Stimulated activated CD8-positive, alpha-beta memory T cell treated with anti-CD3 and anti-CD28 coated beads, Interleukin-7, amount 100 ng/mL, for 4 hours (primary cell): ENCODE measurements around the gene LHX5.

Source experiments
- DNase-seq, 2 donors: peaks; one replicate each; pipeline ENCODE4 v3.0.0-alpha.2; 2020; ENCODE audit warnings: low read depth in 2 of 2

Gene LHX5

GRCh38 chr12:113465808-113466453, 5.7 kb downstream of the LHX5 start:
- no peak for DNase-seq

DNA sequence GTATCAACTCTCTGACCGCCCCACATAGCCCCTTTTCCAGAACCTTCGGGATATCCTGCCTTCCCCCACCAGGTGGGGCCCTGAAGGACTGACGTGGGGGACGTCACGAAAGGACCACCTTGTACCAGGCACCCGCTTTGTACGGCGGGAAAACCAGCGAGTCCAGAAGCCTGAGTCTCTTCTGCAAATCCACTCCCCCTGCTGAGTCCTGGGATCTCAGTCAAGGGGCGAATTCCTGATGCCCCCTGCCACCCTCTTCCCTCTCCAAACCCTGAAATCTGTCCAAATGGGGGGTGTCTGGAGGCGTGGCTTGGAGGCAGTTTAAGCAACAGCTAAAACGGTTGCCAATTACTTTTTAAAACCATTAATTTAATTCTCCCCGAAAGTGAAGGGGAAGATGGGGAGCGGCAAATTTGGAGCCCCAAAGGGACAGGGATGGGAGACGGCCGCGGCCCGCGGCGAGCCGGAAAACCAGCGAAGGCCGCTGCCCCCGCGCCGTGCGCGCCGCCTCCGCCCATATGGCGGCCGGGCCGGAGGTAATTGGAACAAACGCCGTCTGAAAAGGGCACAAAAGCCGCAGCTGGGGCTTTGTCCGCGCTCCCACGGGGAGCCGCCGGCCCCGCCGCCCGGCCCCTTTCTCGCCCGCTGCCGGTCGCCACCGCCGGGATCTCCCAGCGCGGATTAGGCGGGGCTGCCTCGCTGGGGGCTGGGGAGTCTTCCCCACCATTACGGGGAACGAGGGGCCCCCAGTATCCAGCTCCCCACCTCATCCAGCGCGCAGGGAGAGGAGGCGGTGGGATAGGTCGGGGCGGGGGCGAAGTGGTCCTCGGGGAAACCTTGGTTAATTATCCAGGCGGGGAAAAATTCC, 6.6 kb downstream of the LHX5 start:
- DNase-seq: no peak

DNA sequence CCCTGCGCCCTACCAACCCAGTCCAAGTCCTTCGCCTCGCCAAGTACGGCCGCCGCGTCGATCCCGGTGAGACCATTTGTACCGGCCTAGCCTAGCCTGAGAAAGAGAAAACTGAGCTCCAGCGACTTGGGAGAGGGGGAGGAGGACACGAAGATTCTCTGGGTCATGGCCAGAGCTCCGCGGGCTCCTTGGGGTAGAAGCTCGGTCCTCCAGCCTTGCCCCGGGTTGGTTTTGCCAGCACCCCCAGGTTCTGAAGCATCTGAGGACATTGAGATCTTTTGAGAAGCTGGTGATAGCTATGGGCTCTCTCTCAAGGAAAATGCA, 7.3 kb downstream of the LHX5 start:
- no peak for DNase-seq

DNA sequence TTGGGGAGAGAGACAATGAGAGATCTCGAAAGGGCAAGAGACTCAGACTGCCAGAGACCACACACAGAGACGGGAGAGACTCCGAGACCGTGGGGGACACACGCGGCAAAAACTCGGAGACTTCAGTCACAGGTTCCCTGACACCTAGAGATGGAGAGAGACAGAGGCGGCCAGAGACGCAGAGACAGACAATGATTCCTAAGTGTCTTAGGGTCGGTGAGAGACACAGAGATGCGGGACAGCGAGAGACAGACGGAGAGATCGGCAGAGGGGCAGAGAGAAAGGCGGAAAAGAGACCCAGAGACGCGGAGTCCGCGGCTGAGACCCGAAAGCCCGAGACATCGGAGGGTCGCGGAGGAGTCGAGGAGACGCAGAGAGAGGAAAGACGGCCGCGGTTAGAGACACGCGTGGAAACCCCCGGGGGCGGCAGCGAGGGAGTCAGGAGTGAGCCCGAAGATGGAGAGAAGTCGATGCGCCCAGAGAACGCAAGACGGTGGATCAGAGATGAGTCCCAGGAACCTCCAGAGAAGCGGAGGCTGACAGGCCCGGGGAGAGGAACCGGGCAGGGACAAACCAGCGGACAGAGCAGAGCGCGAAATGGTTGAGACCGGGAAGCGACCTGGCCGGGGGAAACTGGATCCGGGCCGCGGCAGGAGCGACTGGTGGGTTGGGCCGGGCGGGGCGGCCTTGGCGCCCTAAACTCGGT, 7.8 kb downstream of the LHX5 start:
- no peak for DNase-seq

DNA sequence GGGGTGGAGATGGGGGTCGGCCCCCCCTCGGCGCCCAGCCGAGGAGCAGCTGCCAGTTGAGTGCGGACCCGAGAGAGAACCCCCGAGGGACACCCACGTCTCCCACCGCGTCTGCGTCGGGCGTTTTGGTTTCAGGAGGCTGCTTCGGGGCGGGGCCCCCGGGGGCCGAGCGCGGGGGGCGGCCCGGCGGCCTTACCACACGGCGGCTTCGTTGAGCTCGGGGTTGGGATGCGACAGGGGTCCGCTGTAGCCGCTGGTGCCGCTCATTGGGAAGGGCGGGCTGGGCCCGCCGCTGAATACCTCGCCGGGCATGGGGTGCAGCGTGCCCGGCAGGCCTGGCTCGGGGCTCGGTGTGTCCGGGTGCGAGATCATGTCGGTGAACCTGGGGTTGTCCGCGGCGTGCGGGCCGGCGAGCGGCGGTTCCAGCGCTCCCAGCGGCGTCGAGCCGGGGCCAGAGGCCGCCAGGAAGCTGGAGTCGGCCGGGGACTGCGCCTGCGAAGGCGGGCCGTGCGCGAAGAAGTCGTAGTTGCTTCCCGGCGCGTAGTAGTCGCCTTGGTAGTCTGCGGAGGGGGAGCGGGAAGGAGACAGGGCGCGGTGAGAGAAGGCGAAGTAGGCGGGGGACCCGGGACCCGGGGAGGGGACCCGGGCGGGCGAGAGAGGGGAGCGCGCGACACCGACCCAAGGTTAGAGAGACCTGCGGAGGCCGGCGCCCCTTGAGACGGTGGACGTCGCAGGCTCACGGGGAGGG, 8.5 kb downstream of the LHX5 start:
- DNase-seq: no peak

- DNase-seq: peak; percentile 12 to 45
These were observed 9.4 kb downstream of the LHX5 start for GRCh38 chr12:113462117-113462774.

DNA sequence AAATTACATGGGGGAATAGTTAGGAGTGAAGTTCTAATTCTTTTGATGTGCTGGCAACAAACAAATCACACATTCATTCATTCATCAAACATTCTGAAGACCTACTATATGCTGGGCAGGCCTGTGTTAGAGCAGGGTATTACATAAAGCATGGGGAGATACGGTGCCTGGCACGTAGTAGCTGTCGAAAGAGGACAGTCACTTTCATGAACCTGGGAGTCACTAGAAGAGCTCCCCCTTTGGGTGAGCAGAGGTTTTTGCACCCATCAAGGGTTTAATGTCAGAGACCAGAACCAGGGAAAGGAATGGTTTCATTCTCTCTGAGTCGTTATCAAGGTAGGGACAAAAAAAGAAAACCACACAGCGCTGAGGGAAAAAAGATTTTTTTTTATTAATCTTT, 10.0 kb downstream of the LHX5 start:
- no peak for DNase-seq

DNA sequence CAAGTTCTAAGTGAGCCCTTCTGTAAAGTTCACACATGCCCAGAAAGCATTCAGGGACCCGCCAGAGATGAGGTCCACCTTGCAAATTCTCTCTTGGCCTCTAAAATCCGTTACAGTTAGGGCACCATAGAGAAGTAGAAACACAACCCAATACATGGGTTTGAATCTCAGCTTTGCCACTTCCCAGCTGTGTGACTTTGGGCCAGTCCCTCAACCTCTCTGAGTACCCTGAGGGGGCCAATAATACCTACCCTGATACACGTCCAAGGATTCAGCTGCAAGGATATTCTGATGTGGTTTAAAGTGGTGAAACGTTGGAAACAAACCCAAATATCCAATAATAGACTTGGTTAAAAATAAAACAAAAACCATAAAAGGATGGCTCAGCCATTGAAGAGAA, 11.7 kb downstream of the LHX5 start:
- DNase-seq: no peak

GRCh38 chr12:113457710-113458109, 14.0 kb downstream of the LHX5 start:
- DNase-seq: no peak

GRCh38 chr12:113457185-113457584, 14.5 kb downstream of the LHX5 start:
- no peak for DNase-seq

DNA sequence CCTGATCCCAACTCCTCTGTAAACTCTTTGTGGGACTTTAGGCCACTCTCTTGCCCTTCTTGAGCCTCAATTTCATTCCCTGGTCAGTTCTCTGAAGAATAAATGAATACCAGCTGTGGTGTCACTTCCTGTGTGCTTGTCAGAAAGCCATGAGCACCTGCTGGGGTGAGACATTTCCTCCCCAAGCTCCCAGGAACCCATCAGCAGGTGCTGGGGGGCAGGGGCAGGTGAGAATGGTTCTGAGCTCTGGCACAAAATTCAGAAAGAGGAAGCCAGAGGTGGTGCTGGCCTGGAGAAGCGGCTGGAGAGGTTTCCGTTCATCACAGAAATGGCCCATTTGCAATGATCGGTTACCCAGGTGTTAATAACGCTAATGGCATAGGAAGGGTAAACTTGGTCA, 14.9 kb downstream of the LHX5 start:
- DNase-seq: no peak

DNA sequence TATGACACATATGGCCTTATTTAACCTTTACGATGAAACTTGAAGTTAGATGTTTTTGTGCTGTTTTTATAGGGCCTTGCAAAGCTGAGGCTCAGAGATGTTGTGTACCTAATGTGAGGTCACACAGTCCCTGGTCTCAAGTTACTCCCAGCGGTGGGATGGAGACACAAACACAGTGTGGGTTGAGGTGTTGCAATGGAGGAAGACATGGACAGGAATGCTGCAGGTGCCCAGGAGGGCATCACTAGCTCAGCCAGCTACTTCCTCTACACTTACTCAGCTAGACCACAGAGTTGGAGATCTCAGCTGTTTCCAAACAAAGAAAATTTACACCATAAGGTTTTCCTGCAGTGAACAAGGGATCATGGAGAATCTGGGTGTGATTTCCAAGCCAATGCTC, 15.5 kb downstream of the LHX5 start:
- DNase-seq: no peak

DNA sequence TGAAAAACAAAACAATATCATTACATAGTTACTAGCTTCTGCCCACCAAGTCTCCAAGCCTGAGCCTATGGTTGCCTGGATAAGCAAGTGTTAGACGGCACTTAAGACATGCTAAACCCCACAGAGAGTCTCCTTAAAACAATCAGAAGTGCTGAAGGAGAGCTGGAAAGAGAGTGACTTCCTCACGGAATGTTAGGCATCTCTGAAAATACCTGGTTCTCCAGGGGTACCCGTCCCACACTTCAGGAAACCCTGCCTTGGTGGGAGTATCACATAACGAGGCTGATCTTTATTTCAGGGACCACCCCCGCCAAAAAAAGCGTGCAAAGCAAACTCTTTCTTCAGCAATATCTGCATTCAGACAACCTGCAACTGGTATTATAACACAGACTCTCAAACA, 18.3 kb downstream of the LHX5 start:
- no peak for DNase-seq

GRCh38 chr12:113452458-113452857, 19.2 kb downstream of the LHX5 start:
- no peak for DNase-seq

- no peak for DNase-seq
These were observed 21.8 kb downstream of the LHX5 start for GRCh38 chr12:113449839-113450238.

GRCh38 chr12:113449299-113449698, 22.4 kb downstream of the LHX5 start:
- DNase-seq: no peak

- no peak for DNase-seq
These were observed 22.8 kb downstream of the LHX5 start for GRCh38 chr12:113448873-113449272.

- no peak for DNase-seq
These were observed 26.0 kb downstream of the LHX5 start for GRCh38 chr12:113445544-113446171.

DNA sequence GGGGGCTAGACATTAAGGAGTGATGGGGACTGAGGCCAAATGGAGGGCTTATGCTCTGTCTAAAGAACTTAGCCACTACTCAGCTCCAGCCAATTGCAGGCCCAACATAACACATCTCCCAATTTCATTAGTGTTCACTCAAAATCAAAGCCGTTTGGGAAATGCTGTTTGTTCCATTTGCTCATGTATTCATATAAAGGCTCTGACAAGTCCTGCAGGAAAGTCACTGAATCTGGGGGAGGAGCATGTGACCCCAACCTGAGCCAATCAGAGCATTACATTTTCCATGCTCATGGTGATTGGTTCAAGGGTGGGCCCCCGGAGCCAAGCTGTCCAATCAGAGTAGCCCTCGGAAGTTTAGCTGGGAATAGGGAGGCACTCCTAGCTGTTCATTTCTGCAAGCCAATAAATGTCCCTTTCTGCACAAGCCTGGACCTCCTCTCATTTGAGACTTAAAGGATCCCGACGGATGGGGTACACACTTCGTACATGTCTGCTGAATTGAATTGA, 28.6 kb downstream of the LHX5 start:
- no peak for DNase-seq

DNA sequence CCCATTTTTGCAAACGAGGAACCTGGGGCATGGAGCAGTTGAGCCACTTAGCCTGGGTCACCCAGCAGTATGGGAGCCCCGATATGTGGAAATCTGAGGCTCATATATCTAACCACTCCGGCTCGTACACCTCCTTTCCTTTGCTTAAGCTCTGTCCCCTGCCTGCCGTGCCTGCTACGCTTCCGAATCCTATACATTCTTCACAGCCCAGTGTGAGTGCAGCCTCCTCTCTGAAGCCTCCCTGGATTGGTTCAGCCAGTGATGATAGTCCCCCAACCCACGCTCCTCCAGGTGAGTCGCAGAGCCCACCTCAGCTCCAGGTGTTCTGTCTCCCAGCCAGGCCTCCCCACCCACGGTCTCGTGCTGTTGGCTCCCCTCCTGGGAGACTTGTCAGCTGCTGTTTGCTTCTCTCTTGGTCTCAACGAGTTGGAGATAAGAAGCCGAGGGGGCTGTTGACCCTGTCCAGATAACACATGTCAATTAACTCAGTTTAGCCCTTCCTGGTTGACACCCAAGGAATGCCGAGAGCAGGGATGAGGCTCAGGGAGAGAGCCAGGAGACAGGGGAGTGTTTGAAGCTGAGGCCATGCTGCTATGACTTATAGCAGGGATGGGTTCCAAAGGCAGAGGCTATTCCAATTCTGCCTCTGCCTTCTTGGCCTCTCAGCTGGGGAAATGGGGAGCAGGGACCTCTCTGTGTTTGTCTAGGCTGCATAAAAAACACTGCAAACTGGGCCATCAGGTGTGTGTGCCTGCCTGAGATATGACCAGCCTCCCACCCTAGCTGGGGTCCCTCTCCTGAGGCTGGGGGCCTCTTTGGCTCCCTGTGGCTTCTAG, 30.5 kb downstream of the LHX5 start:
- DNase-seq: no peak
